ENCODE measurements around the gene SOHLH1.

DNA sequence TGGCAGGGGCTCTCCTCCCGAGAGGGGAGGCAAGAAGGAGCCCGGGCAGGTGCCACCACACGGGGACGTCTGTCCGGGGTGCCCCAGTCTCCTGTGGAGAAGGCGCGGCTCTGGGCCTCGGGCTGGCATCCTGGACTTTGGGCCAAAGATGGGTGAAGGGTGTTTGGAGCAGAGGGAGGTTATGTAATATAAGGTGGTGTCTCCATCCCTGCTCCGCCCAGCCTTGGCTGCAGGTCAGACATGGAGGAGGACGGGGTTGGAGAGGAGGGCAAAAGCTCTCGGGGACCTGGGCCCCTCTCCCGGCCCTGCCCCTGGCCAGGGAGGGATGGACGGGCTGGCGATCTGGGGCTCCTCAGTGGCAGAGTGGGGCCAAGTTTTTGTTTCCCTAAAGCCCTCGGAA lies 1.2 kb upstream of the SOHLH1 start:
- TF ChIP-seq, protein P1, sequence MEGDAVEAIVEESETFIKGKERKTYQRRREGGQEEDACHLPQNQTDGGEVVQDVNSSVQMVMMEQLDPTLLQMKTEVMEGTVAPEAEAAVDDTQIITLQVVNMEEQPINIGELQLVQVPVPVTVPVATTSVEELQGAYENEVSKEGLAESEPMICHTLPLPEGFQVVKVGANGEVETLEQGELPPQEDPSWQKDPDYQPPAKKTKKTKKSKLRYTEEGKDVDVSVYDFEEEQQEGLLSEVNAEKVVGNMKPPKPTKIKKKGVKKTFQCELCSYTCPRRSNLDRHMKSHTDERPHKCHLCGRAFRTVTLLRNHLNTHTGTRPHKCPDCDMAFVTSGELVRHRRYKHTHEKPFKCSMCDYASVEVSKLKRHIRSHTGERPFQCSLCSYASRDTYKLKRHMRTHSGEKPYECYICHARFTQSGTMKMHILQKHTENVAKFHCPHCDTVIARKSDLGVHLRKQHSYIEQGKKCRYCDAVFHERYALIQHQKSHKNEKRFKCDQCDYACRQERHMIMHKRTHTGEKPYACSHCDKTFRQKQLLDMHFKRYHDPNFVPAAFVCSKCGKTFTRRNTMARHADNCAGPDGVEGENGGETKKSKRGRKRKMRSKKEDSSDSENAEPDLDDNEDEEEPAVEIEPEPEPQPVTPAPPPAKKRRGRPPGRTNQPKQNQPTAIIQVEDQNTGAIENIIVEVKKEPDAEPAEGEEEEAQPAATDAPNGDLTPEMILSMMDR (IDR thresholded peaks at IDR 0.05; ENCODE audit: low read length) = no peak
- no peak for TF ChIP-seq EZH2 (optimal IDR thresholded peaks at IDR 0.05; ENCODE audit: low read depth, low read length)
- no peak for TF ChIP-seq EZH2phosphoT487 (IDR thresholded peaks at IDR 0.05; ENCODE audit: low read length)
